NCI-H187 treated with DMSO at 0.1 percent for 48 hours (cell line): ENCODE data around the gene FHOD3.

Experiments used
- DNase-seq: peaks from one replicate; lab custom pipeline; 2025; lab: John Stamatoyannopoulos, UW

FHOD3 gene

GRCh38 chr18:36322734-36323133 lies 25.2 kb downstream of the FHOD3 start:
- no peak for DNase-seq

DNA sequence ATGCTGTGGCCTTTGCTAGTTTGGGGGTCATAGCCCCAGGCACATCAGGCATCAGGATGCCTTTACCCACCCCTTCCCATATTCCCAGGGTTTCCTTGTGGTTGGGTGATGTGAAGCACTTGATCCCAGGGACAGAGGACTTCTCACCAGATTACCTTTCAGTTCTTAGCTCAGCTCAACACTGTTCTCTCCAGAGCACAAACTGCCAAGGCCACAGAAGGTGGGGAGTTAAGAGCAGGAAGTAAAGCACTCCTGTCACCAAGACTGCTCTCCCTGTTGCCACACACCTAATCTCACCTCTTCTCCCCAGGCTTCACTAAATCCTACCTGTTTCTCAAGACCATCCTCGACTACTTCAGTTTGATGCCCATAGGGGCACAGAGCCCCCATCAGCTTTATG lies 25.9 kb downstream of the FHOD3 start:
- no peak for DNase-seq

DNA sequence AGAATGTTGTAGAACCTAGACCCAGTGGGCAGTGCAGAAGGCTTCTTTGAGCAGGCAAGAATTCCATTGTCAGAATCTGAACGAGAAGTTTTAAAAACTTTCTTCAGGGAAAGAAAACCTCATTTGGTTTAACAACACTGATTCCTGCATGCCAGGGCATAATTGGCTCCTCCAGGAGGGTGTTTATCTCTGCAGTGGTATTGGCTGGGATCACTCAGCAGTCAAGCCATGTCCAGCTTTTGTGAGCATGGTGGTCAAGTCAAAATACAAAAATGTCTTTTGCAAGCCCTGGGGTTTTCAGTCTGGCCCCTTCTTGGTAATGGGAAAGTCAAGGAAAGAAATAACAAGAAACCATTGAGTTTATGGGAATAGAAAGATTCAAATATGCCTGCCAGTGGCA lies 28.3 kb downstream of the FHOD3 start:
- DNase-seq, result no peak

DNA sequence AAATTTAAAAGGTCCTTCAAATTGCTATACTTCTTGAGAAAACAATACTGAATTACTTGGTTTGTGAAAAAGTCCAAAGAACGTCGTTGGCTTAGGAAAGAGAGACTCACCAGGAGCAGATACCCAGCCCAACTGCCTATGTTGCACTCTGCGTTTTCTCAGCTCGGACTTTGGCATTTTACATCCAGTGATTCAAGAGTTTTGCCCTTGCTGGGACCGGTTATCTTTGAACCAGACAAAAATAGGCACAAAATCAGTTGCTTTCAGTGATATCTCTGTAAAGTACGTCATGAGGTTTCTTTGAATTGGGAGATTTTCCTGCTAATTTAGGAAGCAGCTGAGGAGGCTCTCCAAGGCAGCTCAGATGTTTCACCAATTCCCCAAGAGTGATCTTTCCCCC lies 29.3 kb downstream of the FHOD3 start:
- no peak for DNase-seq

GRCh38 chr18:36327352-36328316 lies 30.1 kb downstream of the FHOD3 start:
- DNase-seq, result no peak

DNA sequence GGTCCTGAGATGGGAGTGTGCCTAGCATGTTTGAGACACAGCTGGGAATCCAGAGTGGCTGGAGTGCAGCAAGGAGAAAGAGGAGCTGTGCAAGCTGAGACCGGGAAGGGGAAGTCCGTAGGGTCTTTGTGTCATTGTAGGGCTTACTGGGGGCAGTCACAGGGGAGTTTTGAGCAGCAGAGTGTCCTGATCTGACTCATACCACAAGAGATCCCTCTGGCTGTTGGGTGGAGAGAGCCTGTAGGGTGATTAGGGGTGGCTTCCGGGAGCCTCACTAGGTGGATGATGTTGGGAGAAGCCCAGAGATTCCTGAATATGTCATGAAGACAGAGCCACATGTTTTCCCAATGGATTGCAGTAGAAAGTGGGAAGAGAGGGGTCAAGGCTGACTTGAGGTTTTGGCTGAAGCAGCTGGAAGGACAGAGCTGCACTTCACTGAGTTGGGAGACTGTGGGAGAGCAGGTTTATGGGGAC lies 30.9 kb downstream of the FHOD3 start:
- DNase-seq, result no peak

DNA sequence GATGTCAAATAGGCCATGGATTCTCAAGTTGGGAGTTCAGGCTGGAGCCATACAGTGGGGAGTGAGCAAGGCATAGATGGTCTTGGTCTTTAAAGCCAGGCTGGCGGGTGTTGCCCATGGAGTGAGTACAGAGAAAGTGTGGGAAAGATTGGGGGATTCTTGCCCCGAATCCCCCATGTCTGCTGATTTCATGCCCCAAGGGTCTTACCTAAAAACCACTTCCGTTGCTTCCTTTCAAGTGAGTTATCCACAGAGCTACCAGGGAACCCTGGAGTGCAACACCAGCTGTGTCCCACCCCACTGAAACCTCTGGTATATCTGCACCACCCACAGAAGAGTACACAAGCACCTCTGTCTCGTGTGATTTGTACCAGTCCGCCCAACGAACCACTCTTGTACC lies 31.4 kb downstream of the FHOD3 start:
- no peak for DNase-seq

GRCh38 chr18:36329684-36330434 lies 32.3 kb downstream of the FHOD3 start:
- no peak for DNase-seq

GRCh38 chr18:36330435-36331052 lies 33.0 kb downstream of the FHOD3 start:
- DNase-seq, result no peak

DNA sequence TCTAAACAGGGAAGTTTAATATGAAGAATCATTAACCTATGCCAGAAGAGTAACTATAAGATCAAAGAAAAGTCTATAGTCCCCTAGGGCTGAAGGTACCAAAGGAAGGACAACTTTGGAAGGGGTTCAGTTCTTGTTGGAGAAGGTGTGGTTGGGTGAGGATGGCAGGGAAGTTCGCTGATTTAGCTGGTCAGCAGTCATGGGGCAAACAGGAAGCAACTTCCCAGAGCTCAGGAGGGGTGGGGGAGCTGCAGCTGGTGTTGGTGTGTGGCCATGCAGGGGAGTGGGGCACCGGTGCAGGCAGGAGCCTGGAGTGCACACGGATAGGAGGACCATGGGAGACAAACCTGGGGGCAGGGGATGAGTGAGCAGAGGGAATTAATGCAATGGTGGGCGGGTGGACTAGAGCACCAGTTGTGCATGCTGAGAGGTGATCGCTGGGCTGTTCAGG lies 34.0 kb downstream of the FHOD3 start:
- no peak for DNase-seq

- DNase-seq, result no peak
Measured at GRCh38 chr18:36333414-36333813, 35.9 kb downstream of the FHOD3 start.

DNA sequence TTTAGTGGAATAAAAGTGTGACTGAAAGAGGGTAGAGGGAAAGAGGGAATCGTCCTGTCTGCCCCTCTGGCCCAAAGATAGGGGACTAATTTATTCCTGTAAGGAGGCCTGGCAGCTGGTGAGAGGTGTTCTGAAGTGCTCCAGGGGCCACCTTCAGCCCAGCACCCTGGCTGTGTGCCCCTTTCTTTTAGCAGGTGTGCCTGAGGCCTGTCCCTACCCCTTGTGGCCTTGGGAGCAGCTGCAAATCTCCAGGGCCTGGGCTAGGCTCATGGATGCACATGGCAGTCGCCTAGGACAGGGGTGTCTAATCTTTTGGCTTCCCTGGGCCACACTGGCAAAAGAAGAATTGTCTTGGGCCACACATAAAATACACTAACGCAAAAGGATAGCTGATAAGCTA lies 37.3 kb downstream of the FHOD3 start:
- no peak for DNase-seq

DNA sequence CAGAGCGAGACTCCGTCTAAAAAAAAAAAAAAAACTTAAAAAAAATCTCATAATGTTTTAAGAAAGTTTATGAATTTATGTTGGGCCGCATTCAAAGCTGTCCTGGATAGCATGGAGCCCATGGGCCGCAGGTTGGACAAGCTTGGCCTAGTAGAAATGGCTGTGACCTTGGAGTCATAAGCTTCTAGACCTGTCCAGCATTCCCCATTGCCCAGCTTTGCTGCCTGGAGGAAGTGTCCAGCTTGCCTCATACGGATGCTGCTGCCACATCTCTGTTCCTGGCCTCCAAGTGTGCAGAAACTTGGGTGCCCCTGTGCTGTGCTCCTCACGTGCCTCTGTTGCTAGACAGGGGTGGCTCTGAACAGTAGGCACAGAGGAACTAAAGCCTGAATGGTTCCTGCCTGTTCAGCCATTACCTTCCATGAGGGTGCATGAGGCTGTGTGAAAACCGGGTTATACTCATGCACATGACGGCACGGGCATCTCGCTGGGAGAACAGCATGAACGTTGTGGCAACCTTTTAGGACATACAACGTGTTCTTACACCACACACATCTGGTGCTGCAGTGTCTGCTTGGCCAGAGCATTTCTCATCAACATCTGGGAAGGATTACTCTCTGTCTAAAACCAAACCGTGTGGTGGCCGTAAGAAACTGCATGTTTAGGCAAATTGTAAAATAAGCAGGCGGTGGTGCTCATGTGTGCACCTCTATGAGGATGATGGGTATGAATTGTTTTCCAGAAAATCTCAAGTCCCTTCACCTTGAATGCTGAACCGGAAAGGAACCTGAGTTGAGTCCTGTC lies 38.2 kb downstream of the FHOD3 start:
- no peak for DNase-seq

- DNase-seq, result no peak
Measured at GRCh38 chr18:36337679-36338402, 40.3 kb downstream of the FHOD3 start.

DNA sequence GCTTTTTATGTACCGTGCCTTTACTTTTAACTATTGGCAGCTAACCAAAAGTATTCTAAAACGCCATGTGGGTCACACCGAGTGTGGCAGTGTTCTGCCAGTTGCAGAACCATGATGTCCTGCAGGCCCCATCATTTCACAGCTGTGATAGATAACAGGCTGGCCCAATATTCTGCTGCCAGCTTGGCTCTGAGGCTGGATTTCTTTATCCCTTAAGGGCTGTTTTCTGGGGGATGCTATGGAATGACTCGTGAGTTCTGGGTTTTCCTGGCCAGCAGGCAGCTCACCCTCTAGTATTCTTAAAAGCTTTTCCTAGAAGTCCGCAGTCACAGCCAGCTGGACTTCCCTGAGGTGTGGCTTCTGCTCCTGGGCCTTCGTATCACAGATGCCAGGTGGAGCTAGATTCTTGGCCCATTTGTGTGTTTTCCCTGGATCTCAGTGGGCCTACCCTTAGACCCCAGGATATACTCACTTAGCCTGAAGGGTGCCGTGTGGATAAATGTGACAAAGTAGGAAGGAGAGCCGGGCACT lies 41.0 kb downstream of the FHOD3 start:
- DNase-seq, result no peak

- no peak for DNase-seq
Measured at GRCh38 chr18:36340246-36340645, 42.7 kb downstream of the FHOD3 start.

DNA sequence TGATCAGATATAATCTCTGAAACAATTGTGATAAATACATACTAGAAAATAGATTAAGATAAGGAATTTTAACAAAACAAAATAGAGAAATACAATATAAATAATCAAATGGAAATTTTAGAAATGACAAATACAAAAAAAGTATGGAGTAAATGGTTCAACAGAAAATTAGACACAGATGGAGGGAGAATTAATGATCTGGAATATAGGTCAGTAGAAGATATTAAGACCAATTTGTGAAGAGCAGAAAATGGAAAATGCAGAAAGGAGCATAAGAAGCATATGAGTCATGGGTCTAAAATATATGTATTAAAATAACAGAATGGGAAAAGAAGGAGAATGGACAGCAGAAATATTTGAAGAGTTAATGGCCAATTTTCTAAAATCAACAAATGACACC lies 44.4 kb downstream of the FHOD3 start:
- no peak for DNase-seq

DNA sequence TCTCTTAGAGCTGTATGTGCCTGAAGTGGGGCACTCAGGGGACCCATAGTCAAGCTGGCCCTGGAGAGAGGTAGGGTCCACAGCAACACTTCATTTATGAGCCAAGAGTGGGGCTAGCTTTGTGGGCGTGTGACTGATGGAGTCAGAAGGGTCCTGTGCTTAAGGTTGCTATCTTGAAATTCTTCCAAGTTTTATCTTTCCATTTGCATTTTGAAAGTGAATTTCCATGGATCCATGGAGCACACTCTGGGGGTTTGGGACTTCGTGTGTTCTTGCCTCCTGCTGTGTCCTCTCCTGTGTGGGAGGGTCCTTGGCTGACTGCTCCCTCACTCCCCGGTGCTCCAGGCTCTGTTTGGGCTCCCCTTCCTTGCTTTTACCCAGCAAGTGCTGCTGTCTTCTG lies 50.8 kb downstream of the FHOD3 start:
- no peak for DNase-seq

DNA sequence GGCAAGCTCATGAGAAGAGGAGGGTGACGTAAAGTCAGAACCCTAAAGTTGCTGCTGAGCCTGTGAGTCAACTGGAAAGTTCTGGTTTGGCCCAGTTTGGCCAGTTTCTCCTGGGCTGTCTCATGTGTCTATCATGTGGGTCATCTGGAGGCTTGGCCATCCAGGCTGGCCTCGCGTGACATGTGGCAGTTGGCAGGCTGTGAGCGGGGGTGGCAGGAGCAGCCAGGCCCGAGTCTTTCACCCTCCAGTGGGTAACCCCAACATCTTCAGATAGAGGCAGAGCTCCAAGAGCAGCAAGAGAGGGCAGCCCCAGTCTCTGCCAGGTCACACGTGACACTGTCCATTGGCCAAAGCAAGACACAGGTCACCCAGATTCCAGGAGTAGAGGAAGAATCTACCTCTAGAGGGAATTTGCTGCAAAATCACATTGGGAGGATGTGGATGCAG lies 51.5 kb downstream of the FHOD3 start:
- DNase-seq, result no peak

DNA sequence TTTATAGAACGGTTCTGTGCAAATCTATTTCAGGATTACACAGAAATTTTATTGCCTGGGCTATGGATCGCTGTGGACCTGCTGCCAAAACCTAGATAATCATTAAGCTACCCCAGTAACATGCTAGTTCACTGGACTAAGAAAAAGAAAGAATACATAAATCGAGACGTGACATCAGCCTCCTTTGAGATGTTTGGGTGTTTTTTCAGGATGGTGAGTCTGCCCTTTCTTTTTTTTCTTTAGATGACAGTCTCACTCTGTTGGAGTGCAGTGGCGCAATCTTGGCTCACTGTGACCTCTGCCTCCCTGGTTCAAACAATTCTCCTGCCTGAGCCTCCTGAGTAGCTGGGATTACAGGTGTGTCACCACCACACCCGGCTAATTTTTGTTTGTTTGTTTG lies 52.0 kb downstream of the FHOD3 start:
- DNase-seq, result no peak

DNA sequence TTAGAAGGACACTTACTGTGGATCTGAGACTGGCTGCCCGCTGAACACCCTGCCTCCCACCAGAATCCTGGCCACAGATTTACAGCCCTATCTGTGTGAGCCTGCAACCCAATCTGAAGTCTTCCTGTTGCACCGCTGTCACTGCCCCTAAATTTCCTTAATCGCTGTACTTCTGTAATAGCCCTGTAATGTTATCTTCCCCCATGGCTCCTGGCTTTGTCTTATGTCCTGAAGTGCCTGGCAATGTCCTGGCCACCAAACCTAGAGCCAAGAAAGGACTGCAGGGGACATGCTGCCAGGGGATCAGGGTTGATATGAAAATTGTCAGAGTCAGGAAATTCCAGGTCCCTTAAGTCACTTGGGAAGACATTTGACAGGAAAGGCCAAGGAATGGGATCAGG lies 52.7 kb downstream of the FHOD3 start:
- no peak for DNase-seq
